IPS DF 4.7 (cell line): ENCODE measurements around the gene COX14.

Experiments
- DNase-seq: peaks from one replicate; pipeline ENCODE4 v3.0.0-alpha.2; 2013; ENCODE audit warnings: low spot score; ENCODE audit errors: extremely low read depth

COX14 gene

DNA sequence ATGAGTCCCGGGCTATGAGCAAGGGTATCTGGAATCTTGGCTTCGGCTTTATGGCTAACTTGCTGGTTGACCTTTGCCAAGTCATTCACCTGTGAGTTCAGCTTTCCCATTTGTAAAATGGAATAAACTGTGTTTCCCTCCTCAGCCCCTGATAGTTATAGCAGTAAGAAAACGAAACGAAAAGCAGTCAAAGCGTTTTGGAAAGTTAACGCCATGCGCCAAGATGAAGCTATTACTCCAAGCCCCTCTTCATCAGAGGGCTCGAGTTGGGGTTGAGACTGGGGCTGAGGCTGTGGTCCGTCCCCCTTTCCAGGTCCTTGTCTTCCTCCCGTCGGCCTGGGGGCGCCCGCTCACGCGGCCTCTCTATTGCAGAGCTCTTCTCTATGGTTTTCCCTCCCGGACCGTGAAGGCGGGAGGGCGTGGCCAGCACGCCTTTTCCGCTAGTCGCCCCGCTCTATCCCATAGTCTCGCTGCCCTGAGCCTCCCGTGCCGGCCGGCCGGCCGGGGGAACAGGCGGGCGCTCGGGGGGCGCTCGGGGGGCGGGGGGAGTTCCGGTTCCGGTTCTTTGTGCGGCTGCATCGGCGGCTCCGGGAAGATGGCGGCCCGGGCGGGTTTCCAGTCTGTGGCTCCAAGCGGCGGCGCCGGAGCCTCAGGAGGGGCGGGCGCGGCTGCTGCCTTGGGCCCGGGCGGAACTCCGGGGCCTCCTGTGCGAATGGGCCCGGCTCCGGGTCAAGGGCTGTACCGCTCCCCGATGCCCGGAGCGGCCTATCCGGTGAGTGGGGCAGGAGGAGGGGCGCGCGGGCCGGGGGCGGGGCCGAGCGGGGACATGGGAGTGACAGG lies 27.0 kb upstream of the COX14 start, which contains the start of gene SMARCD1:
Gene SMARCD1, plus strand, starts transcription at position 568 of the 840 bp plus-strand sequence. Its CDS starts 28 bp downstream, at position 596.
- DNase-seq = peak; percentile 85

DNA sequence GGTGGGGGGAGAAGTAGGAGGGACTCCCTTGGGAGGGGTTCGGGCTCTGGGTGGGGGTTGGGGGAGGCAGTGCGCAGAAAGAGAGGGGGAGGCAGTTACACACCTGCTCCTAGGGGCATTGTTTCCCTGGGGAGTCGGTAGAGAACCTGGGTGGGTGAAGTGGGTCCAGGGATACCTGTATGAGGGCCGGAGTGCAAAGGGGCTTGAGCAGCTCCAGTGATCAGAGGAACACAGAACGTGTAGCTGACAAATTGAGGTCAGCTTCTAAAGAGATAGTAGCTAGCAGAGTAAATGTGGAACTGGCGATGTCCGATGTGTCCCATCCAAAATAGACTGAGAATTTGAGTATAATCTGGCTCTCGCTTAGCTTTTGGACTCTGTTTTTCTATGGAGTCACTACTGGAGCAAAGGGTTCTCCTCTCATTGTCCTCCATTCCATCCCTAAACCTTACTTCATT lies 26.4 kb upstream of the COX14 start:
- no peak for DNase-seq

- DNase-seq = no peak
Observed at GRCh38 chr12:50086148-50086547, 25.9 kb upstream of the COX14 start.

DNA sequence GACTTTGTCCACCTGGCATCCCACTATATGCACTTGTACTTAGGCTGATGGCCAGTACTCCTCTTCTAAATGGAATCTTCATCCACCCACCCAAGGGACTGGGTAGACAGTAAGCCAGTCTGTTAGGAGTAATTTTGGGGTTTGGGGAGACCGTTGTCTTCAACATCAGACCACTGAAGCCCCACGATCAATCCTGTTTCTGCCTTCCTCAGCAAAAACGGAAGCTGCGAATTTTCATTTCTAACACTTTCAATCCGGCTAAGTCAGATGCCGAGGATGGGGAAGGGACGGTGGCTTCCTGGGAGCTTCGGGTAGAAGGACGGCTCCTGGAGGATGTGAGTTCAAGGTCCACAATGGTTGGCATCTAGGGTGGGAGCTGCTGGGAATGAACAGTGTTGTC lies 24.9 kb upstream of the COX14 start:
- no peak for DNase-seq

DNA sequence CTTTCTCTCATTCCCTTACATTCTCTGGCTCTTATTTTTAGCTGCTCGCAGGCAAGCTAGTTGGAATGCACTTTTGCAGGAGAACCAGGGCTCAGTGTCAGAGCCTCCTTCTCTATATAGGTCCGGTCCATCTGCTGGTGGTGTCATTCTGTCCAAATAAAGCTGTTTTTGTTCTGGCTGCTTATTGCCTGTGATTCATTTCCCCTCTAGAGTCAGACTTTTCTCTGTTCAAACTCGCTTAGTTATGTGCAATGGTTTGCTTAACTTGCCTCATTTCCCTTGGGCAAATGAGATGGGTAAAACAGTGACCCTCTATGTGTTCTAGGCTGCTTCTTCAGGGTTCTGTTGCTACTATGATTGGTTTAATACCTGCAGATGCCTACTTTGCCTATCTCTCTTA lies 24.0 kb upstream of the COX14 start:
- no peak for DNase-seq

- no peak for DNase-seq
Observed at GRCh38 chr12:50088577-50089335, 23.3 kb upstream of the COX14 start.

- no peak for DNase-seq
Observed at GRCh38 chr12:50089730-50090129, 22.3 kb upstream of the COX14 start.

- no peak for DNase-seq
Observed at GRCh38 chr12:50090391-50090790, 21.6 kb upstream of the COX14 start.

DNA sequence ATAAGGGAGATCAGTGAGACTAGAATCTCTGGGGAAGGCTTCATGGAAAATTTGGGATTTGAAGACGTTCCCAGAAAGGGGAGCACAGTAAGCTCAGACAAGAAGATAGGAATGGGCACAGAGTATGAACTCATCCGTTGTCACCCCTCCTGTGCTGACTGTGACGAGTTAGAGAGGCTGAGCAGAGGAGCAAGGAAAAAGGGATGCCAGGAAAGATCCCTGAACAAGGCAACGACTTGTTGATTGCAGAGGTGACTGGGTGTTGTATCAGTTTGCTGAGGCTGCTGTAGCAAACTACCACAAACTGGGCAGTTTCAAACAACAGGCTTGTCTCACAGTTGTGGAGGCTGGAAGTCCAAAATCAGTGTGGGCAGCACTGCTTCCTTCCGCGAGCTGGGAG lies 14.1 kb upstream of the COX14 start:
- no peak for DNase-seq

- no peak for DNase-seq
Observed at GRCh38 chr12:50099302-50100008, 12.6 kb upstream of the COX14 start.

DNA sequence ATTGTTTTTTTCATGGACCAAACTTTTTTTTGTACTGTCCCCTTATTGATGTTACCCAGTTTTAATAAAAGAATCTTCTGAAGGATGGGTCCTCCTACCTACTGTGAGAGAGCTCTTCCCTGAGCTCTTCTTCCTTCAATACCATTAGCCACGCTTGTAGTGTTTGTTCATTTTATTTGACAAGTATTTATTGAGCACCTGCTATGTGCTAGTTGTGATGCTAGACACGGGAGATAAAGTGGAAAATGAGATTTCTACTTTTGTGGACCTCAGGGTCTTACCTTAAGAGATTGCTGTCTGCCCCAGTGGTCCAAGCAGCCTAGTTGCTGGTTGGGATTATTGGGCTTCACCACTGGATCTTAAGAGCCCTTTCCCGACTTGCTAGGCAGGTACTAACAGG lies 11.5 kb upstream of the COX14 start:
- no peak for DNase-seq

- DNase-seq = no peak
Observed at GRCh38 chr12:50101663-50102062, 10.4 kb upstream of the COX14 start.

DNA sequence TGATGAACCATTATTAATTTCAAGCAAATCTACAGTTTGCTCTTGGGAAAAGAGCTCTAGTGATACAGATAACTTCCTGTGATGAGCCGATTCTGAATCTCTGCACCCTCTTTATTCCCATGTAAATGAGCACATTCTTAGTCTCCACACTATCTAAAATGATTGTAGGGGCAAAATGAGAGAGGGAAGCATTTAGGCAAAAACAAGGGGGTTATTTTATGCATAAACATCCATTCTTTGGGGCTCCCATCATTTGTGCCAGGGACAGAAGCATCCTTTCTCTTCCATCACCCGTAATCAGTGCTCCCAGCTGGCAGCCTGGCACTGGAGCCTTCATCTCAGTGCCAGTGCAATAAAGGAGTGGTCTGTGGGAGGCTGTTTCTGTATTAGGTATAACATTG lies 9.9 kb upstream of the COX14 start:
- no peak for DNase-seq

DNA sequence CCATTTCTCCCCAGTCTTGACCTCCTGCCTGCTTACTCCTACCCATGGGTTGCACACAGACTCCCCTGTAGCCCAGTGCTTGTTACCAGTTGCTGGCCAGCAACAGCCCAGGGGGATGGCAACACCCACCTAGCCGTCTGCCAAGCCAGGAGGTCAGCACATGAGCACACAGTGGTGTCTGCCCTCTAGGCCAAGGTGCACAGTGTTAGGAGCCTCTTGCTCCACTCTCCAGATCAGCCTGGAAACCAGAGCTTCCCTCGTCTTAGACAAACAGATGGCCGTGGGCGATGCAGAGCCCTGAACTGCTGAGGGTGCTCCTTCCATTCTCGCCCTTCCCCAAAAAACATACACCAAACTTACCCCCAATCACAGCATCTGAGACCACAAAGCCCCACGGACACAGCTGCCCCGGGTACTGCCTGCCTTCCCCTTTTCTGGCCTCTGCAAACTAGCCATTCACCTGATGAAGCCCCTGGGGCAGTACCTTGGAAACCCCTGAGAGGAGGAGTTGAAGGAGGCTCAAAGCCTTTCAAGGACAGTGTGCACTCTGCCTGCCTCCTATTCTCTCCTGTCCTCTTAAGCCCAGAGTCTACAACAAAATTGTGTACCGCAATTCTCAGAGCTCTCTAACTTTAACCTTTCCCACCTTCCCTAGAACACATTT lies 9.3 kb upstream of the COX14 start:
- no peak for DNase-seq

- DNase-seq = no peak
Observed at GRCh38 chr12:50103351-50103750, 8.7 kb upstream of the COX14 start.

GRCh38 chr12:50103767-50104321 lies 8.2 kb upstream of the COX14 start, which contains the start of gene GPD1:
Gene GPD1 (plus strand): TSS chr12:50104008. CDS start chr12:50104051, 43 bp downstream.
- DNase-seq = no peak

- no peak for DNase-seq
Observed at GRCh38 chr12:50104417-50105366, 7.3 kb upstream of the COX14 start.

DNA sequence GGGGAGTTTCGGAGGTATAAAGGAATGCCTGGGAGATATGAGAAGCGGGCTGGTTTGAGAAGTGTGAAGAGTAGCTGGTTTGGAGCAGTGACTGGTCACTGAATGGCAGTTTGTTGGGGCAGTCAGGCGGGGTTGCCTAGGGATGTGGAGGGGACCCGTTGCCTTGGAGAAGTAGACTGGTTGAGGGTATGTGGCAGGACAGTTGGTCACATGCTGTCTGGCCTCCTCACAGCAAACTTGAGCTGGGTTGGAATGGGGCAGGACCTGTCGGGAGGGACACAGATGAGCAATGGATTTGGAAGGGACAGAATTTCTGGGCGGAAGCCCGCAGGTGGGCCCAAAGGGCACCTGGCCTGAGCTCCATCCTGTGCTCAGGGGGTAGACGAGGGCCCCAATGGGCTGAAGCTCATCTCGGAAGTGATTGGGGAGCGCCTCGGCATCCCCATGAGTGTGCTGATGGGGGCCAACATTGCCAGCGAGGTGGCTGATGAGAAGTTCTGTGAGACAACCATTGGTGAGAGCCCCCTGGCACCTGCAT lies 6.1 kb upstream of the COX14 start:
- DNase-seq = no peak

DNA sequence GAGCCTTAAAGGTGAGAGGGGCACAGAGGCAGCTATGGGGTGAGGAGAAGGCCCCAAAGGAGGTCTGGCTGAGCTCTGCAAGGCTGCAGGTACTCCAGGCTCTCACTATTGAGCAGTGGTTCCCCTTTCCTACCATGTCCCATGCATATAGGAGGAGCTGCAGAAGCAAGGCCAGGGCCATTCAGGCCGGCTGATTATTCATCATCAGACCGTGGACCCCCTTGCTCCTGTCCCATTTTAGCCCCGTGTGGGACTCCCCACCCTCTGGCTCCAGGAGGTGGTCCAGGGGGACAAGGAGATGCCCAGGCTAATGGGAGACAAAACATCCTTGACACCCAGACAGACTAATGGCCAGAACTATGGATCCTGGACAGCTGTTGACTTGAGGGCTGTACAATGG lies 5.1 kb upstream of the COX14 start:
- DNase-seq = no peak
